KOPT-K1 (cell line): ENCODE results near the gene RNF213.
"Not testable (repeated sequence)": the region's sequence is repeated elsewhere in the genome, so short reads cannot be mapped to it uniquely, and the experiment has no call there.

Experiments
- H3K27ac ChIP-seq: fragments of 200-600 bp; sonication (generic); 2 replicates; pipeline ENCODE4 v1.5.1; 2016; ENCODE audit warnings: antibody characterized with exemption, mild to moderate bottlenecking, low read depth, low read length; ENCODE audit not compliant: poor library complexity, severe bottlenecking
- H3K36me3 ChIP-seq: fragments of 200-600 bp; sonication (generic); 2 replicates; pipeline ENCODE4 v1.5.1; 2017; ENCODE audit warnings: antibody characterized with exemption, mild to moderate bottlenecking, low read length, moderate library complexity; ENCODE audit not compliant: insufficient read depth
- H3K9me3 ChIP-seq: fragments of 200-600 bp; sonication (generic); 2 replicates; pipeline ENCODE4 v1.5.1; 2017; ENCODE audit warnings: antibody characterized with exemption, low read length, mild to moderate bottlenecking; ENCODE audit not compliant: insufficient read depth, poor library complexity, severe bottlenecking

RNF213 gene

GRCh38 chr17:80267391-80267790 lies 6.7 kb downstream of the RNF213 start:
- Histone ChIP-seq H3K9me3 (no peaks in the 10 kb centered on the region), H3K27ac (no peak overlapping the region), H3K36me3 (peaks cover 62% of the 10 kb centered on the region)

- no peak overlapping the region for H3K27ac ChIP-seq
- H3K36me3 ChIP-seq, result peaks cover 72% of the 10 kb centered on the region
- H3K9me3 ChIP-seq, result no peaks in the 10 kb centered on the region
These were observed 7.8 kb downstream of the RNF213 start for GRCh38 chr17:80268427-80268826.

- H3K27ac ChIP-seq, result no peak overlapping the region
- no peaks in the 10 kb centered on the region for H3K9me3 ChIP-seq
- H3K36me3 ChIP-seq, result peaks cover 82% of the 10 kb centered on the region
These were observed 8.8 kb downstream of the RNF213 start for GRCh38 chr17:80269405-80269807.

- no peak overlapping the region for H3K27ac ChIP-seq
- H3K9me3 ChIP-seq, result no peaks in the 10 kb centered on the region
- peaks cover 86% of the 10 kb centered on the region for H3K36me3 ChIP-seq
These were observed 9.5 kb downstream of the RNF213 start for GRCh38 chr17:80270104-80270503.

GRCh38 chr17:80270836-80271235 lies 10.2 kb downstream of the RNF213 start:
- Histone ChIP-seq H3K27ac (no peak overlapping the region), H3K9me3 (no peaks in the 10 kb centered on the region), H3K36me3 (peaks cover 90% of the 10 kb centered on the region)

- Histone ChIP-seq H3K27ac (no peak overlapping the region), H3K36me3 (peaks cover 90% of the 10 kb centered on the region)
These were observed 11.7 kb downstream of the RNF213 start for GRCh38 chr17:80272366-80272765.

GRCh38 chr17:80274331-80274730 lies 13.7 kb downstream of the RNF213 start:
- H3K27ac ChIP-seq, result no peak overlapping the region

More at GRCh38 chr17:80272366-80272765, 11.7 kb downstream of the RNF213 start:
- H3K9me3 ChIP-seq, result no peaks in the 10 kb centered on the region

GRCh38 chr17:80274871-80275449 lies 14.3 kb downstream of the RNF213 start:
- Histone ChIP-seq H3K9me3 (no peaks in the 10 kb centered on the region), H3K36me3 (peaks cover 90% of the 10 kb centered on the region), H3K27ac (no peak overlapping the region)

More at GRCh38 chr17:80274331-80274730, 13.7 kb downstream of the RNF213 start:
- H3K36me3 ChIP-seq, result peaks cover 90% of the 10 kb centered on the region
- no peaks in the 10 kb centered on the region for H3K9me3 ChIP-seq

GRCh38 chr17:80275857-80276256 lies 15.2 kb downstream of the RNF213 start:
- H3K9me3 ChIP-seq, H3K27ac ChIP-seq: not testable (repeated sequence)
- H3K36me3 ChIP-seq, result peaks cover 90% of the 10 kb centered on the region

- Histone ChIP-seq H3K9me3 (no peaks in the 10 kb centered on the region), H3K36me3 (peaks cover 91% of the 10 kb centered on the region), H3K27ac (no peak overlapping the region)
These were observed 17.4 kb downstream of the RNF213 start for GRCh38 chr17:80277751-80278671.

- H3K27ac ChIP-seq, result no peak overlapping the region
- peaks cover 92% of the 10 kb centered on the region for H3K36me3 ChIP-seq
- no peaks in the 10 kb centered on the region for H3K9me3 ChIP-seq
These were observed 19.2 kb downstream of the RNF213 start for GRCh38 chr17:80279895-80280294.

GRCh38 chr17:80281516-80281915 lies 20.9 kb downstream of the RNF213 start:
- H3K9me3 ChIP-seq, result no peaks in the 10 kb centered on the region
- peaks cover 94% of the 10 kb centered on the region for H3K36me3 ChIP-seq
- H3K27ac ChIP-seq, result no peak overlapping the region

GRCh38 chr17:80283116-80283852 lies 22.6 kb downstream of the RNF213 start:
- Histone ChIP-seq H3K27ac (no peak overlapping the region), H3K36me3 (peaks cover 94% of the 10 kb centered on the region), H3K9me3 (no peaks in the 10 kb centered on the region)

GRCh38 chr17:80284631-80285030 lies 24.0 kb downstream of the RNF213 start:
- peaks cover 94% of the 10 kb centered on the region for H3K36me3 ChIP-seq

GRCh38 chr17:80285237-80285920 lies 24.7 kb downstream of the RNF213 start:
- Histone ChIP-seq H3K27ac (no peak overlapping the region), H3K9me3 (no peaks in the 10 kb centered on the region), H3K36me3 (peaks cover 94% of the 10 kb centered on the region)

More at GRCh38 chr17:80284631-80285030, 24.0 kb downstream of the RNF213 start:
- Histone ChIP-seq H3K9me3 (no peaks in the 10 kb centered on the region), H3K27ac (no peak overlapping the region)
